H9 (cell line): Measurements from ENCODE around the gene METTL27. TPM values are rescaled to one million over a fixed set of nuclear protein-coding genes. Genes with fewer than 3 reads are reported as not detected.

Experiments
- DNase-seq: peaks from one replicate; pipeline ENCODE4 v3.0.0-alpha.2; 2017
- H2AFZ ChIP-seq: one replicate; pipeline ENCODE4 v1.6.1; 2013; ENCODE audit warnings: mild to moderate bottlenecking, low read length, control low read depth, moderate library complexity
- H2AK5ac ChIP-seq: 2 replicates; pipeline ENCODE4 v1.6.1; 2013; ENCODE audit warnings: low read length, control low read depth, mixed read lengths; ENCODE audit not compliant: insufficient read length
- H2BK120ac ChIP-seq: one replicate; pipeline ENCODE4 v1.6.1; 2013; ENCODE audit warnings: low read depth, mild to moderate bottlenecking, low read length, control low read depth, inconsistent platforms; ENCODE audit not compliant: poor library complexity, severe bottlenecking
- H2BK12ac ChIP-seq: 2 replicates; pipeline ENCODE4 v1.6.1; 2013; ENCODE audit warnings: low read length, control low read depth, mixed read lengths, low read depth; ENCODE audit not compliant: insufficient read length
- H2BK15ac ChIP-seq: 2 replicates; pipeline ENCODE4 v1.6.1; 2013; ENCODE audit warnings: low read depth, low read length, control low read depth
- H2BK20ac ChIP-seq: one replicate; pipeline ENCODE4 v1.6.1; 2013; ENCODE audit warnings: low read depth, mild to moderate bottlenecking, low read length, control low read depth, inconsistent platforms; ENCODE audit not compliant: poor library complexity, severe bottlenecking
- H2BK5ac ChIP-seq: 2 replicates; pipeline ENCODE4 v1.6.1; 2013; ENCODE audit warnings: low read length, control low read depth, mixed read lengths; ENCODE audit not compliant: insufficient read length
- H3K14ac ChIP-seq: 2 replicates; pipeline ENCODE4 v1.6.1; 2013; ENCODE audit warnings: low read length, control low read depth; ENCODE audit not compliant: insufficient read depth
- H3K18ac ChIP-seq: 2 replicates; pipeline ENCODE4 v1.6.1; 2013; ENCODE audit warnings: low read depth, mild to moderate bottlenecking, mixed read lengths, low read length, control low read depth; ENCODE audit not compliant: insufficient read length
- H3K23ac ChIP-seq: 2 replicates; pipeline ENCODE4 v1.6.1; 2013; ENCODE audit warnings: low read length, control low read depth, mixed read lengths, low read depth; ENCODE audit not compliant: insufficient read length
- H3K23me2 ChIP-seq: 2 replicates; pipeline ENCODE4 v1.6.1; 2013; ENCODE audit warnings: low read depth, mild to moderate bottlenecking, mixed read lengths, low read length, control low read depth; ENCODE audit not compliant: insufficient read length, poor library complexity, severe bottlenecking
- H3K27ac ChIP-seq: 2 replicates; pipeline ENCODE4 v1.5.1; 2013; ENCODE audit warnings: low read length, control low read depth, mixed read lengths, low read depth; ENCODE audit not compliant: insufficient read length
- H3K27me3 ChIP-seq: 2 replicates; pipeline ENCODE4 v1.6.1; 2013; ENCODE audit warnings: low read length, control low read depth, inconsistent platforms; ENCODE audit not compliant: insufficient read depth
- H3K4ac ChIP-seq: 2 replicates; pipeline ENCODE4 v1.6.1; 2013; ENCODE audit warnings: low read depth, mild to moderate bottlenecking, control low read depth, inconsistent platforms, low read length, moderate library complexity
- H3K4me1 ChIP-seq: 2 replicates; pipeline ENCODE4 v1.6.1; 2013; ENCODE audit warnings: low read length, control low read depth, inconsistent platforms; ENCODE audit not compliant: insufficient read depth
- H3K4me2 ChIP-seq: 2 replicates; pipeline ENCODE4 v1.6.1; 2013; ENCODE audit warnings: low read length, control low read depth, mixed read lengths; ENCODE audit not compliant: insufficient read length, insufficient read depth
- H3K56ac ChIP-seq: 2 replicates; pipeline ENCODE4 v1.6.1; 2013; ENCODE audit warnings: low read depth, mild to moderate bottlenecking, mixed read lengths, low read length, control low read depth; ENCODE audit not compliant: insufficient read length
- H3K79me1 ChIP-seq: 2 replicates; pipeline ENCODE4 v1.6.1; 2013; ENCODE audit warnings: low read depth, mild to moderate bottlenecking, moderate library complexity, low read length, control low read depth, inconsistent platforms; ENCODE audit not compliant: insufficient read depth, poor library complexity, severe bottlenecking
- H3K79me2 ChIP-seq: 2 replicates; pipeline ENCODE4 v1.6.1; 2013; ENCODE audit warnings: low read length, control low read depth, inconsistent platforms; ENCODE audit not compliant: insufficient read depth
- H3K9ac ChIP-seq: 2 replicates; pipeline ENCODE4 v1.6.1; 2013; ENCODE audit warnings: low read length, control low read depth, mixed read lengths; ENCODE audit not compliant: insufficient read length; ENCODE audit errors: extremely low read depth
- H3K9me3 ChIP-seq: one replicate; pipeline ENCODE4 v1.6.1; 2013; ENCODE audit warnings: low read depth, low read length, inconsistent platforms; ENCODE audit not compliant: control insufficient read depth
- H3T11ph ChIP-seq: one replicate; pipeline ENCODE4 v1.6.1; 2013; ENCODE audit warnings: mild to moderate bottlenecking, low read length, control low read depth, inconsistent platforms
- H4K20me1 ChIP-seq: one replicate; pipeline ENCODE4 v1.6.1; 2013; ENCODE audit not compliant: control insufficient read depth, insufficient read length, insufficient read depth
- H4K5ac ChIP-seq: 2 replicates; pipeline ENCODE4 v1.6.1; 2013; ENCODE audit warnings: low read depth, mild to moderate bottlenecking, mixed read lengths, low read length, control low read depth; ENCODE audit not compliant: insufficient read length
- H4K8ac ChIP-seq: replicated peaks from 2 replicates; pipeline ENCODE4 v1.6.1; 2013; ENCODE audit warnings: low read length, control low read depth, mixed read lengths, low read depth; ENCODE audit not compliant: insufficient read length
- H4K91ac ChIP-seq: 2 replicates; pipeline ENCODE4 v1.6.1; 2013; ENCODE audit warnings: low read depth, mild to moderate bottlenecking, moderate library complexity, mixed read lengths, low read length, control low read depth; ENCODE audit not compliant: insufficient read length
- H3K27ac Mint-ChIP-seq, 3 experiments: 2 replicates in 2 of 3; 3 replicates in 1 of 3; pipeline ENCODE4 v1.8.0; 2020 to 2021; ENCODE audit warnings: mixed read lengths in 3 of 3, mild to moderate bottlenecking in 1 of 3, moderate library complexity in 1 of 3
- H3K27me3 Mint-ChIP-seq: 2 replicates; pipeline ENCODE4 v1.8.0; 2021; ENCODE audit warnings: low read depth, mild to moderate bottlenecking, moderate library complexity, mixed read lengths
- H3K36me3 Mint-ChIP-seq, 3 experiments: 2 replicates in 2 of 3; 3 replicates in 1 of 3; pipeline ENCODE4 v1.8.0; 2020 to 2021; ENCODE audit warnings: low read depth in 3 of 3, mixed read lengths in 3 of 3; ENCODE audit not compliant: insufficient read depth in 1 of 3
- H3K4me1 Mint-ChIP-seq, 2 experiments: 2 replicates each; pipeline ENCODE4 v1.8.0; 2020; ENCODE audit warnings: mixed read lengths in 2 of 2
- H3K4me3 Mint-ChIP-seq, 2 experiments: 2 replicates in 1 of 2; 3 replicates in 1 of 2; pipeline ENCODE4 v1.8.0; 2020 to 2021; ENCODE audit warnings: mild to moderate bottlenecking in 2 of 2, mixed read lengths in 2 of 2, moderate library complexity in 1 of 2
- H3K9me3 Mint-ChIP-seq, 2 experiments: 2 replicates in 1 of 2; 3 replicates in 1 of 2; pipeline ENCODE4 v1.8.0; 2020; ENCODE audit warnings: mild to moderate bottlenecking in 2 of 2, mixed read lengths in 2 of 2, moderate library complexity in 1 of 2
- WGBS: extraction: QIAGEN DNeasy Blood & Tissue Kit; methylation state at CpG from one replicate; pipeline ENCODE4 v1.1.7; 2013; ENCODE audit warnings: missing lambda C conversion rate, low lambda C conversion rate, mixed read lengths; ENCODE audit not compliant: insufficient read length; ENCODE audit errors: extremely low coverage; 5-methylcytosine and 5-hydroxymethylcytosine counted together
- total RNA-seq: library from RNA; stranded (reverse); gene quantifications from 2 replicates; pipeline ENCODE4 v1.2.1, GENCODE V29; 2021
- TF ChIP-seq, protein P1 (sequence below): fragments of 200-600 bp; sonication (generic); conservative IDR thresholded peaks from 3 replicates; pipeline ENCODE4 v1.8.0; 2021; ENCODE audit warnings: antibody characterized with exemption, mild to moderate bottlenecking

METTL27 gene
- total RNA-seq, 1 experiment from 2014 or later = 13.5 TPM

DNA sequence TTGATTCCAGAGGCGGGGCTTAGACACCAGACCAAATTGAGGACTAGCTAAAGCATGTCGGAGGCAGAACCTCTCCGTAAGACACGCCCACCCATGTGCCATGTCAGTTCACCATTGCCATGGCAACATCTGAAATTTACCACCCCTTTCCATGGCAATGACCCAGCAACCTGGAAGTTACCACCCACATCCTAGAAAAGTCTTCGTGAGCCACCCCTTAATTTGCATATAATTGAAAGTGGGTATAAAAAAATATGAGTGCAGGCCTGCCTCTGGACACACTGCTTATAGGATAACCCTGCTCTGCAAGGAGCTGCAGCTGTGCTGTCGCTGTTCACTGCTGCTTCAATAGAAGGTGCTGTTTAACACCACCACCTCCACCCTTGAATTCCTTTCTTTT is 46.6 kb upstream of the METTL27 start:
- H2BK5ac ChIP-seq = no peak overlapping the region
- no peak overlapping the region for H2AK5ac ChIP-seq
- H3K9me3 Mint-ChIP-seq = no peaks in the 10 kb centered on the region
- no peak overlapping the region for H2BK120ac ChIP-seq
- H2AFZ ChIP-seq = no peak overlapping the region
- no peak overlapping the region for H3K27ac ChIP-seq
- no peaks in the 10 kb centered on the region for H3K36me3 Mint-ChIP-seq
- H2BK20ac ChIP-seq = no peak overlapping the region
- no peaks in the 10 kb centered on the region for H3K23me2 ChIP-seq
- H2BK15ac ChIP-seq = no peak overlapping the region
- H3K79me1 ChIP-seq = no peaks in the 10 kb centered on the region
- no peak overlapping the region for H2BK12ac ChIP-seq
- no peak overlapping the region for H3K56ac ChIP-seq
- H3T11ph ChIP-seq = no peak overlapping the region
- H3K9ac ChIP-seq = no peak overlapping the region
- H3K27me3 Mint-ChIP-seq = peaks cover 10% of the 10 kb centered on the region
- no peak overlapping the region for H4K5ac ChIP-seq
- DNase-seq = peak; percentile 74
- no peak overlapping the region for H3K23ac ChIP-seq
- H4K8ac ChIP-seq = no peak overlapping the region
- no peak overlapping the region for H3K14ac ChIP-seq
- no peak overlapping the region for H3K4me2 ChIP-seq
- TF ChIP-seq, protein P1, sequence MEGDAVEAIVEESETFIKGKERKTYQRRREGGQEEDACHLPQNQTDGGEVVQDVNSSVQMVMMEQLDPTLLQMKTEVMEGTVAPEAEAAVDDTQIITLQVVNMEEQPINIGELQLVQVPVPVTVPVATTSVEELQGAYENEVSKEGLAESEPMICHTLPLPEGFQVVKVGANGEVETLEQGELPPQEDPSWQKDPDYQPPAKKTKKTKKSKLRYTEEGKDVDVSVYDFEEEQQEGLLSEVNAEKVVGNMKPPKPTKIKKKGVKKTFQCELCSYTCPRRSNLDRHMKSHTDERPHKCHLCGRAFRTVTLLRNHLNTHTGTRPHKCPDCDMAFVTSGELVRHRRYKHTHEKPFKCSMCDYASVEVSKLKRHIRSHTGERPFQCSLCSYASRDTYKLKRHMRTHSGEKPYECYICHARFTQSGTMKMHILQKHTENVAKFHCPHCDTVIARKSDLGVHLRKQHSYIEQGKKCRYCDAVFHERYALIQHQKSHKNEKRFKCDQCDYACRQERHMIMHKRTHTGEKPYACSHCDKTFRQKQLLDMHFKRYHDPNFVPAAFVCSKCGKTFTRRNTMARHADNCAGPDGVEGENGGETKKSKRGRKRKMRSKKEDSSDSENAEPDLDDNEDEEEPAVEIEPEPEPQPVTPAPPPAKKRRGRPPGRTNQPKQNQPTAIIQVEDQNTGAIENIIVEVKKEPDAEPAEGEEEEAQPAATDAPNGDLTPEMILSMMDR = no peak
- peak overlapping the region in 1 of 3 experiments; percentile 27; a peak in 1 of 7 replicates for H3K27ac Mint-ChIP-seq
- no peak overlapping the region for H4K91ac ChIP-seq
- H3K79me2 ChIP-seq = no peaks in the 10 kb centered on the region
- H3K4me1 Mint-ChIP-seq = peaks cover 3 to 22% of the 10 kb centered on the region in 2 experiments; a peak in 3 of 4 replicates
- H3K4ac ChIP-seq = no peak overlapping the region
- no peaks in the 10 kb centered on the region for H3K4me1 ChIP-seq
- no peaks in the 10 kb centered on the region for H4K20me1 ChIP-seq
- H3K18ac ChIP-seq = no peak overlapping the region
- no peak overlapping the region for H3K4me3 Mint-ChIP-seq
- no peaks in the 10 kb centered on the region for H3K9me3 ChIP-seq
- WGBS = no CpG with 5 or more reads among the region's 6 CpGs
- H3K27me3 ChIP-seq = no peaks in the 10 kb centered on the region; the same call in 1 of the 2 replicates
